SK-N-SH (cell line): ENCODE results near the gene TBX4. TPM values are rescaled to one million over a fixed set of nuclear protein-coding genes. Genes with fewer than 3 reads are reported as not detected.
"Not testable (repeated sequence)": the region's sequence is repeated elsewhere in the genome, so short reads cannot be mapped to it uniquely, and the experiment has no call there.

Experiments used
- CTCF ChIA-PET: fragments of 300-600, 350-600 bp; formaldehyde crosslinking; extraction: SDS; loops from one replicate; lab custom pipeline; 2021; lab: Yijun Ruan, JAX
- POLR2A ChIA-PET: fragments of 350-600 bp; sonication (Branson Sonifier 250); formaldehyde crosslinking; extraction: SDS; loops from one replicate; lab custom pipeline; 2020; ENCODE audit warnings: antibody characterized with exemption, inconsistent platforms; lab: Yijun Ruan, JAX
- DNase-seq: peaks from one replicate; pipeline ENCODE4 v3.0.0; 2012
- H2AFZ ChIP-seq: fragments of 200-600 bp; sonication (generic); 2 replicates; pipeline ENCODE4 v1.8.1; 2016; ENCODE audit warnings: antibody characterized with exemption, mild to moderate bottlenecking, low read depth
- H3F3A ChIP-seq: fragments of 200-600 bp; sonication (generic); replicated peaks from 2 replicates; pipeline ENCODE3; 2016; ENCODE audit warnings: antibody characterized with exemption, mild to moderate bottlenecking; ENCODE audit not compliant: insufficient read depth
- H3K27ac ChIP-seq, 2 experiments: fragments of 200-500 bp in 1 of 2; fragments of 200-600 bp in 1 of 2; sonication (Bioruptor generic) in 1 of 2; sonication (generic), shearing (Covaris generic) in 1 of 2; 2 replicates each; pipeline versions ENCODE4 v1.5.1 to v1.6.1; 2014 to 2016; ENCODE audit warnings: low read depth in 2 of 2, inconsistent platforms in 1 of 2, low read length in 1 of 2, mild to moderate bottlenecking in 1 of 2, mixed read lengths in 1 of 2
- H3K27me3 ChIP-seq: fragments of 200-600 bp; sonication (generic), shearing (Covaris generic); 2 replicates; pipeline ENCODE4 v1.6.1; 2016; ENCODE audit warnings: mixed run types; ENCODE audit not compliant: insufficient read depth
- H3K36me3 ChIP-seq, 2 experiments: fragments of 200-500 bp in 1 of 2; fragments of 200-600 bp in 1 of 2; sonication (Bioruptor generic) in 1 of 2; sonication (generic) in 1 of 2; replicated peaks in 1 of 2; 2 replicates each; pipeline versions ENCODE3 to v1.5.1; 2014 to 2016; ENCODE audit warnings: low read length in 1 of 2, mild to moderate bottlenecking in 1 of 2; ENCODE audit not compliant: insufficient read depth in 2 of 2, control insufficient read depth in 1 of 2
- H3K4me1 ChIP-seq, 2 experiments: fragments of 200-500 bp in 1 of 2; fragments of 200-600 bp in 1 of 2; sonication (Bioruptor generic) in 1 of 2; sonication (generic), shearing (Covaris generic) in 1 of 2; 2 replicates each; pipeline versions ENCODE4 v1.5.1 to v1.6.1; 2014 to 2016; ENCODE audit warnings: low read depth in 1 of 2, low read length in 1 of 2, mixed run types in 1 of 2; ENCODE audit not compliant: insufficient read depth in 2 of 2, control insufficient read depth in 1 of 2
- H3K4me2 ChIP-seq: fragments of 200-600 bp; sonication (generic), shearing (Covaris generic); 2 replicates; pipeline ENCODE4 v1.6.1; 2017; ENCODE audit warnings: mixed run types
- H3K4me3 ChIP-seq, 2 experiments: fragments of 200-500 bp in 1 of 2; fragments of 200-600 bp in 1 of 2; sonication (Bioruptor generic) in 1 of 2; sonication (generic), shearing (Covaris generic) in 1 of 2; 2 replicates each; pipeline versions ENCODE4 v1.5.1 to v1.8.1; 2014 to 2016; ENCODE audit warnings: low read depth in 2 of 2, inconsistent platforms in 1 of 2, low read length in 1 of 2, mild to moderate bottlenecking in 1 of 2, mixed read lengths in 1 of 2, moderate library complexity in 1 of 2
- H3K79me2 ChIP-seq: fragments of 200-600 bp; sonication (generic); 2 replicates; pipeline ENCODE4 v1.8.1; 2017; ENCODE audit warnings: mild to moderate bottlenecking; ENCODE audit not compliant: insufficient read depth
- H3K9ac ChIP-seq: fragments of 200-600 bp; sonication (generic); 2 replicates; pipeline ENCODE4 v1.6.1; 2017; ENCODE audit warnings: mixed run types
- H3K9me2 ChIP-seq: fragments of 200-600 bp; sonication (generic); 2 replicates; pipeline ENCODE4 v1.6.1; 2017; ENCODE audit warnings: mixed run types
- H3K9me3 ChIP-seq: fragments of 200-600 bp; sonication (generic); 2 replicates; pipeline ENCODE4 v1.6.1; 2017; ENCODE audit warnings: mixed run types, mild to moderate bottlenecking, moderate library complexity
- H4K20me1 ChIP-seq: fragments of 200-600 bp; sonication (generic); 2 replicates; pipeline ENCODE4 v1.6.1; 2017; ENCODE audit warnings: mild to moderate bottlenecking, mixed run types; ENCODE audit not compliant: insufficient read depth
- CHD2 ChIP-seq: fragments of 150-350 bp; IDR thresholded peaks from 2 replicates; pipeline ENCODE4 v1.6.1; 2018; ENCODE audit warnings: low read length; ENCODE audit not compliant: partially characterized antibody
- CTCF ChIP-seq: fragments of 200-600 bp; sonication (generic); IDR thresholded peaks from 2 replicates; pipeline ENCODE4 v1.6.1; 2017; ENCODE audit warnings: antibody characterized with exemption, mild to moderate bottlenecking, moderate library complexity
- FOSL2 ChIP-seq: IDR thresholded peaks from 2 replicates; pipeline ENCODE4 v1.4.0; 2012; ENCODE audit warnings: low read depth, mild to moderate bottlenecking, moderate library complexity, borderline replicate concordance
- FOXJ3 ChIP-seq: sonication (generic); formaldehyde crosslinking; IDR thresholded peaks from 2 replicates; pipeline ENCODE4 v1.5.1; 2020; ENCODE audit warnings: mild to moderate bottlenecking, missing genetic modification reagents
- GATA2 ChIP-seq: sonication (generic); formaldehyde crosslinking; IDR thresholded peaks from 2 replicates; pipeline ENCODE4 v1.5.0; 2020; ENCODE audit warnings: mild to moderate bottlenecking, missing genetic modification reagents
- MXI1 ChIP-seq: IDR thresholded peaks from 2 replicates; pipeline ENCODE4 v1.6.1; 2012; ENCODE audit warnings: mild to moderate bottlenecking, low read depth, low read length, improper control_type of control experiment
- POLR2AphosphoS5 ChIP-seq: IDR thresholded peaks from 2 replicates; pipeline ENCODE4 v1.6.1; 2012; ENCODE audit warnings: low read depth, low read length
- SIN3A ChIP-seq: IDR thresholded peaks from 2 replicates; pipeline ENCODE4 v1.6.1; 2012; ENCODE audit warnings: low read depth, mild to moderate bottlenecking, low read length, moderate library complexity, borderline replicate concordance
- SMC3 ChIP-seq: IDR thresholded peaks from 2 replicates; pipeline ENCODE4 v1.6.1; 2012; ENCODE audit warnings: low read depth, low read length, improper control_type of control experiment
- TCF12 ChIP-seq: IDR thresholded peaks from 2 replicates; pipeline ENCODE4 v1.4.0; 2012
- ZBTB33 ChIP-seq: IDR thresholded peaks from 2 replicates; pipeline ENCODE4 v1.4.0; 2012; ENCODE audit warnings: low read depth, borderline replicate concordance
- WGBS: methylation state at CpG from one replicate; pipeline ENCODE4 v1.1.6; 2017; ENCODE audit warnings: low lambda C conversion rate; 5-methylcytosine and 5-hydroxymethylcytosine counted together
- polyA plus RNA-seq, 3 experiments: library from polyadenylated mRNA; depleted of rRNA; stranded (reverse); fragments of >200 nt; gene quantifications; 2 replicates each; pipeline ENCODE4 v1.2.3, GENCODE V29; 2012

Gene TBX4
- polyA plus RNA-seq, 1 of the 3 experiments (the other 2 are of a cell fraction) = 0.02 TPM

DNA sequence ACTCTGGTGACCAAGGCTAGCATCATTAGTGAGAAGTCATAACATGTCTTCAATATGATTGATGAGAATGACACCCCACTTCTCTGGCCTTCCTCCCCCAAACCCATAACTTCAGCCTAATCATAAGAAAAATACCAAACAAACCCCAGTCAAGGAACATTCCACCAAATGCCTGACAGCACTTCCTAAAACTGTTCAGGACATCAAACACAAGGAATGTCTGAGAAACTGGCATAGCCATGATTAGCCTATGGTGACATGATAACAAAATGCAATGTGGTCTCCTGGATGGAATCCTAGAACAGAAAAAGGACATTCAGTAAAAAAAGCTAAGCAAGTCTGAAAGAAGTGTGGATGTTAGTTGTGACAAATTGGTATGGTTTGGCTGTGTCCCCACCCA, 24.7 kb upstream of the TBX4 start:
- ChIA-PET POLR2A (no interaction called here), CTCF (interaction anchor here (1.2 to 7.5 kb wide), 8 partner anchors 10 to 707 kb away, joined by 3 to 53 read pairs (median 8); no protein-coding TSS in a partner anchor)
- TF ChIP-seq SMC3 = no peak
- no peak for TF ChIP-seq CTCF
- TF ChIP-seq FOSL2 = no peak
- TF ChIP-seq ZBTB33 = no peak
- no peak for TF ChIP-seq TCF12
- Histone ChIP-seq H2AFZ (no peak overlapping the region), H3K4me2 (no peak overlapping the region), H3F3A (peaks cover 9% of the 10 kb centered on the region), H3K4me3 (no peak overlapping the region), H3K79me2 (no peaks in the 10 kb centered on the region), H3K27me3 (no peaks in the 10 kb centered on the region), H3K9me3 (no peaks in the 10 kb centered on the region), H3K4me1 (peaks cover 0 to 4% of the 10 kb centered on the region in 2 experiments; a peak in 1 of 4 replicates), H3K9ac (no peak overlapping the region), H3K9me2 (no peaks in the 10 kb centered on the region), H3K36me3 (no peaks in the 10 kb centered on the region), H4K20me1 (no peaks in the 10 kb centered on the region), H3K27ac (no peak overlapping the region)
- no peak for DNase-seq

DNA sequence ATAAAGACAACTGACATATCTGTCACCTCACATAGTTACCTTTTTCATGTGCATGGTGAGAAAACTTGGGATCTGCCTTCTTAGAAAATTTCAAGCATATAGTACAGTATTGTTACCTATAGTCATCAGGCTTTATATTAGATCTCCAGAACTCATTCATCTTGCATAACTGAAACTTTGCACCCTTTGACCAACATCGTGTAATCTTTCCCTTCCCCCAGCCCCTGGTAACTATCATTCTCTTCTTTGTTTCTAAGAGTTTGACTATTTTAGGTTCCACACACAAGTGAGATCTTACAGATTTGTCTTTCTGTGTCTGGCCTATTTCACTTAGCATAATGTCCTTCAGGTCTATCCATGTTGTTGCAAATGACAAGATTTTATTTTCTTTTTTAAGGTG, 22.9 kb upstream of the TBX4 start:
- Histone ChIP-seq H3K9ac (no peak overlapping the region), H3K79me2 (no peaks in the 10 kb centered on the region), H3K9me3 (no peaks in the 10 kb centered on the region), H3K4me1 (peaks cover 0 to under 1% of the 10 kb centered on the region in 2 experiments; a peak in 1 of 4 replicates), H3K4me3 (no peak overlapping the region), H3K27me3 (no peaks in the 10 kb centered on the region)
- CTCF ChIA-PET = interaction anchor here (0.6 to 7.5 kb wide), 5 partner anchors 9 to 119 kb away, joined by 3 to 53 read pairs (median 3); no protein-coding TSS in a partner anchor
- WGBS = 56% methylated on average over 1 of the region's 1 CpG
- no peak for TF ChIP-seq CHD2
- no peak for TF ChIP-seq SIN3A
- no peak for TF ChIP-seq MXI1
- TF ChIP-seq GATA2 (CRISPR knock-in tag) = no peak
- TF ChIP-seq POLR2AphosphoS5 = no peak
- no peak for TF ChIP-seq FOXJ3 (CRISPR knock-in tag)
- TF ChIP-seq, all 33 proteins: peak for 0
- DNase-seq = no peak
- Histone ChIP-seq H3F3A (peaks cover 9% of the 10 kb centered on the region), H3K27ac (no peak overlapping the region), H3K36me3 (no peaks in the 10 kb centered on the region), H2AFZ (no peak overlapping the region), H4K20me1 (no peaks in the 10 kb centered on the region), H3K4me2 (no peak overlapping the region), H3K9me2 (no peaks in the 10 kb centered on the region)
- POLR2A ChIA-PET = no interaction called here

- H3K79me2 ChIP-seq, H3K4me3 ChIP-seq, DNase-seq, H2AFZ ChIP-seq, H3F3A ChIP-seq, H3K27ac ChIP-seq, H4K20me1 ChIP-seq, POLR2A ChIA-PET, H3K36me3 ChIP-seq, H3K9ac ChIP-seq, H3K4me2 ChIP-seq, H3K27me3 ChIP-seq, H3K4me1 ChIP-seq, H3K9me3 ChIP-seq, H3K9me2 ChIP-seq: not testable (repeated sequence)
- WGBS = 88% methylated on average over 6 of the region's 6 CpGs
- CTCF ChIA-PET = interaction anchor here (7.5 kb wide), 1 partner anchor 17 kb away, joined by 53 read pairs; no protein-coding TSS in a partner anchor
These were observed 22.4 kb upstream of the TBX4 start for GRCh38 chr17:61429831-61430230.
